ENCODE measurements around the gene OR5B12. TPM values are rescaled to one million over a fixed set of nuclear protein-coding genes. Genes with fewer than 3 reads are reported as not detected.

The OR5B12 gene
- total RNA-seq, 1 experiment from 2014 or later, result not detected

DNA sequence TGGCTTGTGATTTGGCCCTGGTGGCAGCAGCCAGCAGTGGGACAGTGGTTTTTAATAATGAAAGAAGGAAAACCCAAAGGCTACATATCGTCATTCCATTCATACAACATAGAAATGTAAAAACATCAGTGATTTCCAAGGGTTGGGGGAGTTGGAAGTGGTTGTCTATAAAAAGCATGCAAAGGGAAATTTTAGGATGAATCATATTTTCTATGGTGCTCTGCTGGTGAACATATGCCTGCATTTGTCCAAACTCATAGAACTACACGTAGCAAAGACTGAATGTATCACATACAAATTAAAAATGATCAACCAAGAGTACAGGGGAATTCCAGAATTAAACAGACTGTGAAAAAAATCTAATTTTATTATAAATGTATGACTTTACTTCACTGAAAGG, 46.5 kb downstream of the OR5B12 start:
- no peak for TF ChIP-seq CTCF (IDR thresholded peaks at IDR 0.05; ENCODE audit: unreplicated experiment)
- Mint-ChIP-seq H3K4me1 (ENCODE audit: low read depth, unreplicated experiment) (peaks cover 10% of the 10 kb centered on the region), H3K4me3 (ENCODE audit: low read depth, unreplicated experiment) (no peak overlapping the region), H3K27me3 (ENCODE audit: unreplicated experiment) (no peaks in the 10 kb centered on the region), H3K9me3 (ENCODE audit: low read depth, unreplicated experiment) (peaks cover 7% of the 10 kb centered on the region), H3K27ac (ENCODE audit: unreplicated experiment) (no peak overlapping the region), H3K36me3 (ENCODE audit: insufficient read depth, unreplicated experiment) (no peaks in the 10 kb centered on the region)
- intact Hi-C loops (cut with micrococcal nuclease; ENCODE audit: unreplicated experiment), result no loop called here
- no TSS peak for BruUV-seq (replicated peaks)
- CTCF ChIA-PET, result no interaction called here
- DNase-seq, result no peak

DNA sequence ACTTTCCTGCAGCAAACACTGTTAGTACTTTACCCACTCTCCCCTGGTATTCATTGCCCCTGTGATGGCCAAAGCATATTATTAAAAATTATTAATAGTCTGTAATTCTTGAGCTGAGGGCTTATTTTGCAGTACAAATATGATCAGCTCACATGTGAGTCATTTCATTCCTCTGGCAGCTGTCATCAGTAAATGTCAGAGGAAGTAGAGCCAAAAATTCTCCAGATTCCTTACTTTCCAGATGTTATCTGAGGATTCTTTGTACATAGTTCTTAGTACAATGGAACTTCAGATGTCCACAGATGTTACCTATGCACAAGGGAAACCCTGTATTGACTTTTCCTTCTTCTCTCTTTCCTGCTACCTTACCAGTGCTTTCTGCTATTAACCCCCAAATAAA, 47.8 kb downstream of the OR5B12 start:
- intact Hi-C loops (cut with micrococcal nuclease; ENCODE audit: unreplicated experiment), result no loop called here
- peak; percentile 5 for DNase-seq
- no peak for TF ChIP-seq CTCF (IDR thresholded peaks at IDR 0.05; ENCODE audit: unreplicated experiment)
- H3K4me1 Mint-ChIP-seq (ENCODE audit: low read depth, unreplicated experiment), result peaks cover 10% of the 10 kb centered on the region
- no peak overlapping the region for H3K27ac Mint-ChIP-seq (ENCODE audit: unreplicated experiment)
- H3K9me3 Mint-ChIP-seq (ENCODE audit: low read depth, unreplicated experiment), result peaks cover 10% of the 10 kb centered on the region
- H3K4me3 Mint-ChIP-seq (ENCODE audit: low read depth, unreplicated experiment), result no peak overlapping the region
- CTCF ChIA-PET, result no interaction called here
- H3K36me3 Mint-ChIP-seq (ENCODE audit: insufficient read depth, unreplicated experiment), result no peaks in the 10 kb centered on the region
- no TSS peak for BruUV-seq (replicated peaks)
- no peaks in the 10 kb centered on the region for H3K27me3 Mint-ChIP-seq (ENCODE audit: unreplicated experiment)

- Mint-ChIP-seq H3K4me1 (ENCODE audit: low read depth, unreplicated experiment) (peaks cover 10% of the 10 kb centered on the region), H3K27ac (ENCODE audit: unreplicated experiment) (no peak overlapping the region), H3K36me3 (ENCODE audit: insufficient read depth, unreplicated experiment) (no peaks in the 10 kb centered on the region), H3K27me3 (ENCODE audit: unreplicated experiment) (no peaks in the 10 kb centered on the region), H3K4me3 (ENCODE audit: low read depth, unreplicated experiment) (no peak overlapping the region), H3K9me3 (ENCODE audit: low read depth, unreplicated experiment) (peaks cover 10% of the 10 kb centered on the region)
- no peak for TF ChIP-seq CTCF (IDR thresholded peaks at IDR 0.05; ENCODE audit: unreplicated experiment)
- CTCF ChIA-PET, result no interaction called here
- peak; percentile 10 for DNase-seq
- BruUV-seq (replicated peaks), result no TSS peak
- intact Hi-C loops (cut with micrococcal nuclease; ENCODE audit: unreplicated experiment), result no loop called here
These were observed 49.3 kb downstream of the OR5B12 start for GRCh38 chr11:58392746-58393145.

- no peak overlapping the region for H3K4me3 Mint-ChIP-seq (ENCODE audit: low read depth, unreplicated experiment)
- DNase-seq, result no peak
- intact Hi-C loops (cut with micrococcal nuclease; ENCODE audit: unreplicated experiment), result no loop called here
These were observed 50.2 kb downstream of the OR5B12 start for GRCh38 chr11:58391879-58392278.

More at GRCh38 chr11:58391879-58392278, 50.2 kb downstream of the OR5B12 start:
- no peaks in the 10 kb centered on the region for H3K27me3 Mint-ChIP-seq (ENCODE audit: unreplicated experiment)
- peaks cover 10% of the 10 kb centered on the region for H3K9me3 Mint-ChIP-seq (ENCODE audit: low read depth, unreplicated experiment)
- H3K27ac Mint-ChIP-seq (ENCODE audit: unreplicated experiment), result no peak overlapping the region
- H3K4me1 Mint-ChIP-seq (ENCODE audit: low read depth, unreplicated experiment), result peaks cover 10% of the 10 kb centered on the region
- BruUV-seq (replicated peaks), result no TSS peak
- CTCF ChIA-PET, result no interaction called here
- H3K36me3 Mint-ChIP-seq (ENCODE audit: insufficient read depth, unreplicated experiment), result no peaks in the 10 kb centered on the region
- no peak for TF ChIP-seq CTCF (IDR thresholded peaks at IDR 0.05; ENCODE audit: unreplicated experiment)
